NCI-H146 treated with DMSO at 0.1 percent for 48 hours (cell line): ENCODE results near the gene TMEM114.

Experiments
- DNase-seq: peaks from one replicate; lab custom pipeline; 2025; ENCODE audit not compliant: unreplicated experiment; lab: John Stamatoyannopoulos, UW

TMEM114 gene

GRCh38 chr16:8611886-8612600, 21.7 kb upstream of the TMEM114 start:
- DNase-seq = no peak

DNA sequence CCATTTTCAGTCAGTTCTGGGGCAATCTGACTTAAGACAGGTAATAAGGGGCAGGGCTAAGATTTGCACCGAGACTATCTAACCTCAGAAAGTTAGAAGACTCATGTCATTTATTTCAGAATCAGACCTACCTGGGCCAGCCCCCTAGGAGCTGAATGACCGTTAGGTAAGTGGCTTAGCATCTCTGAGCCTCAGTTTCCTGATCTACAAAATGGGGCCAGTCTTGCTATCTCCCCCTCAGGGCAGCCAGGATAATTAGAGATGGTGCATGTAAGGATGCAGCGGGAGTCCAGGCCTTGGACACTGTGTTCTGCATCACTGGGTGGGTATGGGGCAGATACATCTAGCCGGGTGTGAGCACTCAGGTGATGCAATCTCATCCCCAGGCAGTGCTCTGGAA, 20.8 kb upstream of the TMEM114 start:
- DNase-seq = no peak

- DNase-seq = no peak
These were observed 16.9 kb upstream of the TMEM114 start for GRCh38 chr16:8607214-8607613.

- no peak for DNase-seq
These were observed 15.2 kb upstream of the TMEM114 start for GRCh38 chr16:8605554-8605953.

GRCh38 chr16:8600144-8600775, 9.9 kb upstream of the TMEM114 start:
- DNase-seq = no peak

- no peak for DNase-seq
These were observed 6.3 kb upstream of the TMEM114 start for GRCh38 chr16:8596581-8596980.

DNA sequence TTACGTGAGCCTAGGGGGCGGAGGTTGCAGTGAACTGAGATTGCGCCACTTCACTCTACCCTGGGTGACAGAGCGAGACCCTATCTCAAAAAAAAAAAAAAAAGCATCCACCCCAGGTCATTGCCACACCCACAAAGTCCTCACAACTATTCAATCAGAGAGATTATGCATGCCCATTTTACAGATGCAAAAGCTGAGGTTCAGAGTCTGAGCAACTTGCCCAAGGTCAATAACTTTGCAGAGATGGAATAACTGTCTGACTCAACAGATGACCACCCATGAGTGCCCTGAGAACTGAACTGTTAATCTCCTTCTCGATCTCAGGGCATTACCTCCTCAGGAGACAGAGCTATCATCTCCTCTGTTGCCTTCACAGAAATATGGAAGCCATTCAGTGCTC, 5.5 kb upstream of the TMEM114 start:
- DNase-seq = no peak

DNA sequence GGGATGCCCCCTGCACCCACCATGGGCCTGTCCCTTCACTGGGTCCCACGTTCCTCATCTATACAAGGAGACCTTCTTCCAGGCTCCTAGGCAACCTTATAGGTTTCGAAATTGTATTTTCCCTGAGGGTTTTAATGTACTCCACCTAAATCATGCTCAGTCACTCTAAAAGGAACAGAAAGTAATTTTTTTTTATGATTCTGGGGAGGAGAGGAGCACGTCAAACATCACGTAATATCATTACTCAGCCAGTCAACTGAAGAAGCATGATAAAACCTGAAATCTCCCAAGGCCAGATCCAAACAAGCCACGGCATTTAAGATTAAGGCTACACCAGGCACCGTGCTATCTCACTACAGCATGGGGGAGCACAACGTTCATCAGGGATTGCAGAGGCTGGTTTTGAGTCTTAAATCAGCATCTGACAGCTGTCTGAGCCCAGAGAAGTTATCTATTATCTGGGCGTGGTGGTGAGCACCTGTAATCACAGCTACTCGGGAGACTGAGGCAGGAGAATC, 3.9 kb upstream of the TMEM114 start:
- DNase-seq = no peak

DNA sequence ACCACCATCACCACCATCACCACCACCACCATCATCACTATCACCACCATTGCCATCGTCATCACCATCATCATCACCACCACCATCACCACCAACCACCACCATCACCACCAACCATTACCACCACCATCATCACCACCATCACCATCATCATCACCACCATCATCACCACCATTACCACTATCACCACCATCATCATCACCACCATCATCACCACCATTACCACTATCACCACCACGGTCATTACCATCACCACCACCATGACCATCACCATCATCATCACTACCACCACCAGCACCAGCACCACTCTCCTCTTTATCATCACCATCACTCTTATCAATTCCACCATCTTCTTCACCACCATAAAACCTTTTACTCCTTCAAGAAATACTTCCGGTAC, 1.1 kb upstream of the TMEM114 start:
- DNase-seq = no peak

DNA sequence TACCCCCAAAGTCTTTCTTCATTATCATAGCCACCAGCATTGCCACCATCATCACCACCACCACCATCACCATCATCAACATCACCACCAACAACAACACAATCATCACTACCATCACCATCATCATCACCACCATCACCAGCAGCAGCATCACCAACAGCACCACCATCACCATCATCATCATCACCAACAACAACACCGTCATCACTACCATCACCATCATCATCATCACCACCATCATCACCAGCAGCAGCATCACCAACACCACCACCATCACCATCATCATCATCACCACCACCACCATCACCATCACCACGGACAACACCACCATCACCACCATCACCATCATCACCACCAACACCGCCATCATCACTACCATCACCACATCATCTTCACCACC, 500 bp upstream of the TMEM114 start:
- DNase-seq = no peak

GRCh38 chr16:8589057-8589899, 1.0 kb downstream of the TMEM114 start:
- no peak for DNase-seq

GRCh38 chr16:8588682-8589056, 1.6 kb downstream of the TMEM114 start:
- DNase-seq = no peak

- no peak for DNase-seq
These were observed 3.2 kb downstream of the TMEM114 start for GRCh38 chr16:8587065-8587464.

- DNase-seq = no peak
These were observed 4.5 kb downstream of the TMEM114 start for GRCh38 chr16:8585857-8586256.

GRCh38 chr16:8585041-8585440, 5.3 kb downstream of the TMEM114 start:
- no peak for DNase-seq

GRCh38 chr16:8583732-8584131, 6.6 kb downstream of the TMEM114 start:
- DNase-seq = no peak

DNA sequence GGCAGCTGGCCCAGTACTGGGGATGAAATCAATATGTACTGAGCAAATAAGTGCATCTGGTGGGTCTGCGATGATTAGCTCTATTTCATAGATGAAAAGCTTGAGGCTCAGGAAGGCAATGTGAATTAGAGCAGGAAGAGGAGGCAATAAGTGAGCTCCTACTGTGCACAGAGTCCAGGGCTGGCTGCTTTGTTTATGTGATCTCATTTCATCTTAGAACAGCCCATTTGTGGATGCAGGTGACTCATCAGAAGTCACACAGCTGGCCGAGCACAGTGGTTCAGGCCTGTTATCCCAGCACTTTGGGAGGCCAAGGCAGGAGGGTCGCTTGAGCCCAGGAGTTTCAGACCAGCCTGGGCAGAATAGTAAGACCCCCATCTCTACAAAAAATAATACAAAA, 7.1 kb downstream of the TMEM114 start:
- DNase-seq = no peak

DNA sequence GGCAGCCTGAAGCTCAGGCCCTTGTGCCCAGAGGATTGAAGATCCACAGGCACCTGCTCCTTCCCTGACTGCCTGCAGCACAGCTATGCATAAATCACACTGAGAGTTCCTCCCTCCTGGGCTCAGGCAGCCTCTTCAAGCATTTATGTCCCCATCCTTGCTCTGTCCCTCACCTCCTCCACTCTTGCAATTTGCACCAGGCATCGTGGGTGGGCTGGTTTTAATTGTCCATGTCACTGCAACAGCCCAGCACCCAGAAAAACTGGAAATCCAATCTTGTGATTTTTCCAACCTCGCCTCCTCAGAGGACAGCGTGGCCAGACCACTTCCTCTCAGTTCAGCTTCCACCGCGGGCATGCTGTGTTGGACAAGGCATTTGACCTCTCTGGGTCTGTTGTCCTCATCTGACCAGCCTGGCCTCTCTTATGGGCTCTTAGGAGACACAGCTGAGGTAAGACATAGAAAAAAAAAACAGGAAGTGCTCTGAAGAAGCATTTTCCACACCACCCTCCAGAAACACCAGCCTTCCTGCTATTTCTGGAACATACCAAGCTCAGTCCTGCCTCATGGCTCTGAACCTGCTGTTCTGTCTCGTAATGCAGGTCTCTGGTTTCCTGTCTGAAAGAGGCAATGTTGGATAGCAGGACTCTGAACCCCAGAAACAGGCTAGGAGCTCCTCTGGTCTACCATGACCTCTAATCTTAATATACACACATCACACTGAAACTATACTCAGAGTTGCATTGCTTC, 8.3 kb downstream of the TMEM114 start:
- no peak for DNase-seq

- no peak for DNase-seq
These were observed 10.8 kb downstream of the TMEM114 start for GRCh38 chr16:8579559-8579958.

GRCh38 chr16:8577678-8578304, 12.5 kb downstream of the TMEM114 start:
- DNase-seq = no peak
